Keratinocyte (primary cell): ENCODE data around the gene H1-8.

Experiments
- CTCF ChIP-seq, 3 experiments: IDR thresholded peaks in 1 of 3; conservative IDR thresholded peaks in 1 of 3; optimal IDR thresholded peaks in 1 of 3; 2 replicates in 2 of 3; 3 replicates in 1 of 3; pipeline versions ENCODE3 to v1.5.1; 2011; ENCODE audit warnings: low read length in 3 of 3, mild to moderate bottlenecking in 3 of 3, moderate library complexity in 2 of 3, control low read depth in 1 of 3, inconsistent platforms in 1 of 3; ENCODE audit not compliant: insufficient read depth in 2 of 3; ENCODE audit errors: extremely low read depth in 1 of 3
- EZH2 ChIP-seq: IDR thresholded peaks from one replicate; pipeline ENCODE4 v1.6.1; 2012; ENCODE audit warnings: inconsistent platforms, mild to moderate bottlenecking, low read length, moderate library complexity

DNA sequence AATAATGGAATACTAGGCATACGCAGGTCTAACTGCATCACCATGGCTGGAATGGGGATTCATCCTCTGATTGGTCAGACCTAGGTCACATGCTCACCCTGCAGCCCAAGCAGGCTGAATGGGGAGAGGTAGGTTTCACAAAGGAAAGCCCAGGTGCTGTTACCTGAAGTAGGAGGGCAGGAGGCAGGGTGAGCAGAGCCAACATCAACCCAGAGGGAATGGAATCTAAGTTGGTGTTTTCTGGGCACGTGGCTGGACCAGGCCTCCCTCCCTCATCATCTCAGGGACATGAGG is 6.7 kb upstream of the H1-8 start:
- no peak for TF ChIP-seq CTCF (optimal IDR thresholded peaks at IDR 0.05 in 1 of 3, IDR thresholded peaks at IDR 0.05 in 1 of 3, conservative IDR thresholded peaks at IDR 0.05 in 1 of 3; ENCODE audit: extremely low read depth in 1 of 3, insufficient read depth in 2 of 3, low read length in 3 of 3)
- TF ChIP-seq EZH2, result no peak
